HG03575 (cell line): ENCODE results near the gene ARPC1B.
"Not testable (repeated sequence)": the region's sequence is repeated elsewhere in the genome, so short reads cannot be mapped to it uniquely, and the experiment has no call there.

ENCODE experiments used
- ATAC-seq: cut with Tn5 transposase; IDR thresholded peaks from one replicate; pipeline ENCODE4 v1.9.1; 2021; ENCODE audit not compliant: unreplicated experiment, insufficient number of reproducible peaks, low FRiP score; ENCODE audit errors: extremely low read depth

Gene ARPC1B

DNA sequence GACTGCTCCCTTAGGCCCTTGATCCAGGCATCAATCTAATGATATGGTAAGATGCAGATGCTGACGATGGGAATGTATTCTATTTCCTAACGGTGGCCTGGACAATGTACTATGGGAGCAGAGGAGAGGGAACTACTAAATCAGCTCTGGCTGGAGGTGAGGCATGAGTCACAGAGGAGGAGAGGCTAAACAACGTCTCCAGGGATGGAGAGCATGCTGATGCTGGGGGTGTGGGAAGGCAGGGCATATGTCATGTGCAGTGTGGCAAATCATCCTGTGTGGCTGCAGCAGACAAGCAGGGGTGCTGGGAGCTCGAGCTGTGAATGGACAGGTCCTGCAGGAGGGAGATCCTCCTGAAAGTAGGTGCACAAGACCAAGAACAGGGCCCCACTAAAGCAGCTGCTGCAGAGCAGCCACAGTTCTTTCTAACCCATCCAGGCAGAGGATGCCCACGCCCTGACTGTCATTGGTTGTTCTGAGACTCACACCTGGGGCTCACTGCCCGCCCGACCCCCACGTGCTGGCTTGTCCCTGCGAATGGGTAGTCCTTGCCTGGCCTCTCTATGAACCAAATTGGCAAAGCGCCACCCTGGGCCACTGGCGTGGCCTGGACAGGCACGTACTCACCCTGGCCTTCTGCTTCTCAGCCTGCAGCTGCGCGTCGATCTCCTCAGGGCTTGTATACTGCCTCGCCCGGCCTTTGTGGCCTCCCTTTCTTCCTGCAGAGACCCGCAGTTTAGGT, 29.9 kb downstream of the ARPC1B start:
- no peak for ATAC-seq

DNA sequence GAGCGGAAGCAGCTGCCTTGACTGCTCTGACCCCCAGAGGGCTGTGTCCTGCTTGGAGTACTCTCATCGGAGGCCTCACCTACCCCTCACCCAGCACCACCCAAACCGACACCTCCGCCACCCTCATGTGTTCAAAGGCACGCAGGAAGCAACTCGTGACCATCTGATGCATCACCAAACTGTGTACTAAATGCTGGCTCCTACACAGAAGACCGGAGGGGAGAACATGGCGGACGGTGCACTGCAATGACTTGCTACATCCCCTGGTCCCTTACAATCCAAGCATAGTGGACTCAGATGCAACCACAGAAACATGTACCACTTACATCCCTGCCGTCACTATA, 30.4 kb downstream of the ARPC1B start:
- no peak for ATAC-seq

- ATAC-seq = no peak
Measured at GRCh38 chr7:99406557-99406956, 32.0 kb downstream of the ARPC1B start.

DNA sequence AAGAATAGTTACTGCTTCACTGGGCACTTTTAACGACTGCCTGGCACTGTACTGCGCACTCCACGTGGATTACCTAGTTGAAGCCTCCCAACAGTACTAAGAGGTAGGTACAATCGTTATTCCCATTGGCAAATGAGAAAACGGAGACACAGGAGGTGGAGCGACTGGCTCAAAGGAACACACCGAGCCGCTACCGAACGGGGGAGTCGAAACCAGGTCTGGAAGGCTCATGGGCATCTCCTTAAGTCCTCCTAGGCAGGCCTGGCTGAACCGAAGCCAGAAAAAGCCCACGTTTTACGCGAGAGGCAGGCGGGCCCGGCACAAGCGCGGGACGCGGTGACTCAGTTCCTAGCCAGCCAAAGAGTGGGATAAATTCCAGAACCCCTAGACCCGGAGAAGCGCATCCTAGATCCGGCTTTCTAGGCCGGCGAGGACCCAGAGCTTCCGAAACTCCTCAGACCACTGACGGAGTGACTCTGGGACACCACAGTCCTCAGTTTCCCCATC, 33.4 kb downstream of the ARPC1B start:
- ATAC-seq = no peak

- peak; percentile 65 for ATAC-seq
Measured at GRCh38 chr7:99408379-99409191, 34.1 kb downstream of the ARPC1B start, which contains the start of the genes BUD31 and PDAP1. BUD31 (plus strand) TSS chr7:99408969; CDS start chr7:99411093, 2,124 bp downstream. PDAP1 (minus strand) TSS chr7:99408597; CDS start chr7:99408548, 49 bp downstream.

GRCh38 chr7:99409192-99409572, 34.7 kb downstream of the ARPC1B start:
- no peak for ATAC-seq

DNA sequence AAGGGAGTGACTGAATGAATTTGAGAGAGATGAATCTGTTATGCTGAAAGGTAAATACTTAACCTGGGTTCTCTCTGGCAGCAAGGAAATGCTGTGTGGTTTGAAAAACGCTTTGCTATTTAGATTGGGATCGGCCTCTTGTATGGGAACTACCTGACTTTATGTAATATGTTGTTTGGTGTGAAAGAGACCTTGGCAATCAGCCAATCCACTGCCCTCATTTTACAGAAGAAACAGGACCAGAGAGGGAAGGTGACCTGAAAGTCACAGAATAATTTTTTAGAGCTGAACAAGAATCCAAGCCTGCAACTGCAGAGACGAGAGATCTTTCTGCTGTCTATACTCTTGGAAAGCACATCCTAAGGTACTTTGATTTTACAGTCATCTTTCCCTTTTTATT, 35.3 kb downstream of the ARPC1B start:
- no peak for ATAC-seq

GRCh38 chr7:99410635-99411034, 36.1 kb downstream of the ARPC1B start:
- ATAC-seq = no peak

DNA sequence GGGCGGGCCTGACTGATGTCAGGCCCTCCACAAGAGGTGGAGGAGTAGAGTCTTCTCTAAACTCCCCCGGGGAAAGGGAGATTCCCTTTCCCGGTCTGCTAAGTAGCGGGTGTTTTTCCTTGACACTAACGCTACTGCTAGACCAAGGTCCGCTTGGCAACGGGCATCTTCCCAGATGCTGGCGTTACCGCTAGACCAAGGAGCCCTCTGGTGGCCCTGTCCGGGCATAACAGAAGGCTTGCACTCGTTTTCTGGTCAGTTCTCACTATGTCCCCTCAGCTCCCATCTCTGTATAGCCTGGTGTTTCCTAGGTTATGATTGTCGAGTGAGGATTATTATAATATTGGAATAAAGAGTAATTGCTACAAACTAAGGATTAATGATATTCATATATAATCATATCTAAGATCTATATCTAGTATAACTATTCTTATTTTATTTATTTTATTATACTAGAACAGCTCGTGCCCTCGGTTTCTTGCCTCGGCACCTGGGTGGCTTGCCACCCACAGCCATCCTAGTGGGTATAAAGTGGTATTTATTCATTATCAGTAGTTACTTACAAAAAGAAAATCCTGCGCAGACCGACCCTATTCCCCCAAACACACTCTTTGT, 41.1 kb downstream of the ARPC1B start:
- ATAC-seq = not testable (repeated sequence)

- no peak for ATAC-seq
Measured at GRCh38 chr7:99418260-99418659, 43.7 kb downstream of the ARPC1B start.

- ATAC-seq = no peak
Measured at GRCh38 chr7:99419323-99420021, 44.9 kb downstream of the ARPC1B start.

- ATAC-seq = no peak
Measured at GRCh38 chr7:99420213-99420612, 45.7 kb downstream of the ARPC1B start.

- no peak for ATAC-seq
Measured at GRCh38 chr7:99420986-99421385, 46.5 kb downstream of the ARPC1B start.

- ATAC-seq = no peak
Measured at GRCh38 chr7:99422186-99422585, 47.7 kb downstream of the ARPC1B start.

- ATAC-seq = no peak
Measured at GRCh38 chr7:99422625-99423024, 48.1 kb downstream of the ARPC1B start.

DNA sequence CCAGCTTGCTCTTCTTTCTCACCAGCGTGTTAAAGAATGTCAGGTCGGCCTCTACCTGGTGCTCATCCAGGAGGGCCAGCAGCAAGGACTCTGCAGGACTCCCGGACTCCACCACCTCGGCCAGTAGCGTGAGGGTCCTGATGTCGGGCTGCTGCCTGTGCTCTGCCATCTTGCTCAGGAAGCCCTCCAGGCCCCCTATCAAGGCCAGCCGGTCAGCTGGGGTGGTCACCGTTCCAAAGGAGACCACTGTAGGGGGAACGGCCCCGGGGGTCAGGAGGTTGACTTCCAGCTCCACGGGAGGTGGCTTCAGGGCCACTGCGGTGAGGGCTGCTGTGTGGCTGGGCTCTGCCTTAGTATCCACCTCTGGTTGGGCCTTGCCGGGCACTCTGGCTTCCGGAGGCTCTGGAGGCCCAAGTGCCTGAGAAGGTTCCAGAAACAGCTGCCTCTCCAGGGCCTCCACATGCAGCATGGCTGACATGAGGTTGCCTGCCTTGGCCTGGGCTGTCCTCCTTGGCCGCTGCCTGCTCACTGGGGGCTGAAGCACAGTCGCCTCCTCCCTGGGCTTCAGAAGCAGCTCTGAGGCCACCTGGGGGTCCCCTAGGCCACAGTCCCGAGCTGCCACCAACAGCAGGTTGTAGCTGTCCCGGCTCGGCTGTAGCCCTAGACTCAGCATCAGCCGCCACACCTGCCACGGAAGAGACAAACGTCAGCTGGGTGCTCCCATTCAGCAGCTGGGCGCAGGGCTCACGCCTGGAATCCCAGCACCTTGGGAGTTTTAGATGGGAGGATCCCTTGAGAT, 50.6 kb downstream of the ARPC1B start:
- no peak for ATAC-seq

GRCh38 chr7:99428972-99429566, 54.5 kb downstream of the ARPC1B start:
- no peak for ATAC-seq

- no peak for ATAC-seq
Measured at GRCh38 chr7:99429756-99430155, 55.2 kb downstream of the ARPC1B start.
